OCI-LY1 (cell line): ENCODE data around the gene TRAPPC5.

ENCODE experiments used
- CTCF ChIP-seq: fragments of 200-600 bp; sonication (generic), shearing (Covaris generic); IDR thresholded peaks from 2 replicates; pipeline ENCODE4 v1.5.1; 2017; ENCODE audit warnings: mild to moderate bottlenecking, antibody characterized with exemption, low read length, moderate library complexity, mixed read lengths
- EZH2 ChIP-seq: fragments of 200-600 bp; sonication (generic), shearing (Covaris generic); IDR thresholded peaks from 2 replicates; pipeline ENCODE4 v1.8.0; 2017; ENCODE audit warnings: borderline replicate concordance, mixed run types, mild to moderate bottlenecking, antibody characterized with exemption, low read length, moderate library complexity, mixed read lengths

- no peak for TF ChIP-seq CTCF
- TF ChIP-seq EZH2 = no peak
Measured at GRCh38 chr19:7669641-7670040, 11.0 kb upstream of the TRAPPC5 start.
